Embryonic facial prominence (tissue), 1 donor: ENCODE results near the gene CSF3R.
A peak's percentile ranks its signal among the peaks of the same experiment; 100 is the strongest.
"Not testable (repeated sequence)": the region's sequence is repeated elsewhere in the genome, so short reads cannot be mapped to it uniquely, and the experiment has no call there.

ENCODE experiments used
- DNase-seq: peaks from one replicate; pipeline ENCODE4 v3.0.0-alpha.2; 2016; ENCODE audit errors: extremely low spot score

The CSF3R gene

DNA sequence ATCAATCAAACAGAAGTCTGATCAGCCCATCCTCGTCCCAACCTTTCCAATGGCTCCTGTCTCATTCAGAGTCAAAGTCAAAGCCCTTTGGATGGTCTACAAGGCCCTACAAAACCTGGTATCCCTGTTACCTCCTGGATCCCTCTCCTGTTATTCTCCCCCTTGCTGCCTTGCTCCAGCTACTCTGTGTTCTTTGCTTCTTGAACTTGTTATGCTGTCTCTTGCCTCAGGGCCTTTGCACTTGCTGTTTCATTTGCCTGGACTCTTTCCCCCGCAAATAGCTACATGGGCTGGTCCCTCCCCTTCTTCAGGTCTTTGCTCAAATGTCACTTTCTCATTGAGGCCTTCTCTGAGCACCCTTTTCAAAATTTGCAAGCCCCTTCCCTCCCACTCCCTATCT lies 1.4 kb upstream of the CSF3R start:
- DNase-seq: no peak

DNA sequence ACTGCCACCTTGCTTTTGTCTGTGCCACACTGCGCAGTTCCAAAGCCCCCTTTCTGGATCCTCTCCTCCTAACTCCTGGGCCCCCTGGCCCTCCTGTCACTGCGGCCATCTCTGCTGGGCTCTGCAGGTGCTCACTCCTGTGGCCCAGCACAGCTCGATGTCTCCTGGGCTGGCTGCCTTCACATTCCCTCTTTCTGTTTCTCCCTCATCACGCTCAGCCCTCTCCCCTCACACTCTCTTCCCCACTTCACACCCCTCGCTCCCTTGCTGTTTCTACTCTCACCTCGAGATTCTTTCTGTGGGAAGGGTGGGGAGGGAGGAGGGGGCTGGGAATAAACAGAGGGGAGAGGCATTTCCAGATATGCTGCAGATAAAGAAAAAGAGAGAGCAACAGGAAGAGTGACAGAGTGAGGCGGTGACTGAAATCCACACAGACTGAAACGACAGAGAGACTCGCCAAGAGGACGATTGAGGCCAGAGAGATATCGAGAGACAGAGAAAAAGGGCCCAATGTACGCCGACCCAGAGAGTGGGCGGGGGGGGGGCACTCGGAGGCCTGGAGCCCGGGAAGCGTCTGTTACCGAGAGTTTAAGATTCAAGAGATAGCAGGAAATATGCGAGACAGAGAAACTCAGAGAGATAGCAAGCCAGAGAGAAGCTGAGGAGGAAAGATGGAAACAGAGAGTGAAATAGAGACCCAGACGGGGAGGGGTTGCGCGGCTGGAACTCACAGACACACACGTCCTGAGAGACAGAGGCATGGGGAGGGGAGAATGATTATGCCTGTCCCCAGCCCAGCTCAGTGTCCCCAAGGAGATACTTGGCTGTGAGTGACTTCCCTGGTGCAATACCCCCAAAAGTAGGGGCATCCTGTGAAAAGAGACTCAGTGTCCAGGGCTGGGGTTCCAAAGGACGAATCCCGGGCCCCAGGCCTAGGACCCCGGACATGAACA lies 666 bp downstream of the CSF3R start:
- no peak for DNase-seq

DNA sequence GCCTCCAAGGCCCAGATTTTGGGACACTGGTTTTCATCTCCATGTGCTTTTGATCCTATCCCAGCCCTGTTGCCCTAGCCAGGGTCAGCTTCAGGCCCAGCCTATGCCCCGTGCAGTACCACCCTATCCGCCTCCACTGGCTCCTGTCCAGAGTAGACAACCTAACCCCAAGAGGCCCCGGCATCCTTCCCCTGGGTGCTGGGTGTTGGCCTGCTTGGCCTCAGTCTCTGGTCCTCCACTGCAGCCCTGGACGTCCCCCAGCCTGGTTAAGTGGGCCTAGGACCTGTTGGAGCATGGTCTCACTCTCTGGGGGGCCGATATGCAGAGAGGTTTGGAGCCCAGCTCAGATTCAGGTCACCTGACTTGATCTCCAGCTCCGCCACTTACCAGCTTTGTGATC lies 1.6 kb downstream of the CSF3R start:
- no peak for DNase-seq

DNA sequence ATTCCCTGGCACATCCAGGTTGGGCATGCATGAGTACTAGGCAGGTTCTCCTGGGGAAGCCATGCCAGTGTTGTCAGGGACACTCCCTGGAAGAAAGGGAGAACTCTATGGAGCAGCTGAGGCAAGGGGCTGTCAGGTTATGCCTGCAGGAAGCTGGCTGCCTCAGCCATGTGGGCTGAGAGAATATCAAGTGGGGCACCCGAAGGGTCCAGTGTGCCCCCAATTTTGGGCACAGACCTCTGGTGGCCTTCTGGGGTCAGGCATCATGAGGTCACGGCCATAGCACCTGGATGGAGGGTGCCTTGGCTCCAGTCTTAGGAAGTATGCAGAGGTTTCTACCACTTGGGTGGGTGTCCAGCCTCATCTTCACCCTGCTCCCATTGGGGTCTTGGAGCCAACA lies 2.6 kb downstream of the CSF3R start:
- DNase-seq: no peak

DNA sequence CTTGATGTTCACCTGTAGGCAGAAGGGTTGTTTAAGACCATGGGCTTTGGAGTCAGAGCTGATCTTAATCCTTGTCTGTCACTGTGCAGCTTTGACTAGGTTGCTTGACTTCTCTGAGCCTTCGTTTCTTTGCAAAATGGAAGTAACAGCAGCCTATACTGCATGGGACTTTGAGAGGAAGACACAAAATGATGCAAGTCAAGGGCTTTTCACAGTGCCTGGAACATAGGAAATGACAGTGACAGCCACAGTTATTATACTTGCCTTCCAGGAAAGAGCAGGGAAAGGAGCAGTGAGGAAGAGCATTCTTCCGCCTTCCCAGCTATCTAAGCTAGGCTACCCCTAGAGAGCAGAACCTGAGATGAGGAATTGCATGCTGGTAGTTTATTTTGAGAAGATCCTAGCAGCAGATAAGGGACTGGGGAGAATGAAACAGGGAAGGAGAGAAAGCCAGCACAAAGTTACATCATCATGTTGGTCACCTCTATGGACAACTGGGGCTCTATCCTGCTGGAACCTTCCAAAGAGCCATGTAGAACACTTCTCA lies 3.1 kb downstream of the CSF3R start:
- no peak for DNase-seq

DNA sequence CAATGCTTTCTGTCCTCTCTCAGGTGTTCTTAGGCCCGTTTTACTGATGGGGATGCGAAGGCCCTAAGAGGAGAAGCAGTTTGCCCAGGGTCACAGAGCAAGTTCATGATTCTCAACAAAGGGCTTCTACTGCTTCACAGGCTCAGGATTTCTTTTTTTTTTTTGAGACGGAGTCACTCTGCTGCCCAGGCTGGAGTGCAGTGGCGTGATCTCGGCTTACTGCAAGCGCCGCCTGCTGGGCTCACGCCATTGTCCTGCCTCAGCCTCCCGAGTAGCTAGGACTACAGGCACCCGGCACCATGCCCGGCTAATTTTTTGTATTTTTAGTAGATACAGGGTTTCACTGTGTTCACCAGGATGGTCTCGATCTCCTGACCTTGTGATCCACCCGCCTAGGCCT lies 5.1 kb downstream of the CSF3R start:
- not testable (repeated sequence) for DNase-seq

DNA sequence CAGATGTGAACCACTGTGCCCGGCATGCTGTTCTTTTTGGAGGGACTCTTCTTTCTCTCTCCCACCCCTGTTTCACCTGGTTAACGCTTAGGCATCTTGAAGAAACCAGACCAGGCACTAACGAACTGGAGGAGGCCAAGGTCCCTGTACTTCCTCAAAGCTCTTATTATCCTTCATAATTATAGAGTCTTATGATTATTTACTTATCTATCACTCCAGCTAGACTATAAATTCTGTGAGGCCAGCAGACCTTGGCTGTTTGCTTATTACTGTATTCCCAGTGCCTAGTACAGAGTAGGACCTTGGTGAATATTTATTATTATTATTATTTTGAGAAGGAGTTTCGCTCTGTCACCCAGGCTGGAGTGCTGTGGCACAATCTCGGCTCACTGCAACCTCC lies 5.8 kb downstream of the CSF3R start:
- no peak for DNase-seq

DNA sequence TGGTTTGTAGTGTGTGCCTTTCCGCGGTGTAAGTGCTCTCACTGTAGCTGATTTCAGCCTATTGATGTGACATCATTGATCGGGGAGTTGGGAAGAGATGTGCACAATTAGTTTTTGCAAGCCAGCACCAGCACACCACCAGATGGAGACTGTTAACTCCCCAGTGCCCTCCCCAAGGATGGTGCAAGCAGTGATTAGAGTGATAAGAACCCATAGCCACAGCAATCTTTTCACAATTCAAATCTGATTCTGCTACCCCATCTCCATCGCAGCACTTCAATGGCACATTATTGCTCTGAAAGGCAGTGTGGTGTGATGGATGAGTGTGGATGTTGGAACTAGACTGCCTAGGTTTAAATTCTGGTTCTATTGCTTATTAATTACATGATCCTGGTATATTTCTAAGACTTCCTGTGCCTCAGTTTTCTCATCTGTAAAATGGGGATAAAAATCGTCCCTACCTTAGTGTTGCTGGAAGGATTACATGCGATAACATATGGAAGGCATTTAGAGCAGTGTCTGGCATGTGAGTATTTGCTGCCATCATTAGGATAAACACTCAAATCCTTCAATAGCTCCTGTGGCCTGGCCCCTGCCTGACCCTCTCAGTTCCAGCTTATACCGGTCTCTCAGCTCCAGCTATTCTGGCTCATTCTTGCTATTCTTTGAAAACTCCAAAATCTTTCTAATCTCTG lies 6.7 kb downstream of the CSF3R start:
- DNase-seq: no peak

DNA sequence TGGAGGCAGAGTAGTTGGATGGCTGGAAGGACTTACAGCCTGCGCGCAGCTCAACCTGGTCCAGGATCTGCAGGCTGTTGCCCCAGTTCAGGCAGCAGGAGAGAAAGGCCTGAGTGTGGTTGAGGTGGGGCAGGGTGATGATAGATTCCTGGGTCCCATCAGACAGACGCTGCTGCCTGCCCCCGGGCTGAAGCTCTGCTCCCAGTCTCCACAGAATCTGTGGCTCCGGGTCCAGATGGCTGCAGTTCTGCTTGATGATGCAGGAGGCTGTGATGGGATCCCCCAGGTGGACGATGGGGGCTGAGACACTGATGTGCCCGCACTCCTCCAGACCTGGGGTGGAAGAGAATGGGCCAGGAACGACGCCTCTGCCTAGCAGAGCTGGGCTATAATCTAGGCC lies 7.4 kb downstream of the CSF3R start:
- DNase-seq: no peak

DNA sequence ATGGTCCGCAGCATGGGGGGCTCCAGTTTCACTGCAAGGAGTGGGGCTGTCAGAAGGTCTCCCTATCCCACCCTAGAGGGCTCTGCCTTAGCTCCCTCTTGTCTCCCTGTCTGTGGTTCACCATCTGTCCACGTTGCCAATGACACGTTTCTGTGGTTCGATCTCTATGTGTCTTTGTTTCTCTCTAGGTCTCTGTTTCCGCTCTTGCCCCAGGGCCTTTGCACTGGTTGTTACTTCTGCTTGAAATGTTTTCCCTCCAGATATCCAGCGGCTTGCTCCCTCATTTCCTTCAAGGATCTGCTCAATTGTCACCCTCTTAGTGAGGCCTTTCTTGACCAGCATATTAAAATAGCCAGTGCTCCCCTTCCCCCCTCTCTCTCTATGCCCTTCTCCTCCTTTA lies 10.1 kb downstream of the CSF3R start:
- DNase-seq: no peak

DNA sequence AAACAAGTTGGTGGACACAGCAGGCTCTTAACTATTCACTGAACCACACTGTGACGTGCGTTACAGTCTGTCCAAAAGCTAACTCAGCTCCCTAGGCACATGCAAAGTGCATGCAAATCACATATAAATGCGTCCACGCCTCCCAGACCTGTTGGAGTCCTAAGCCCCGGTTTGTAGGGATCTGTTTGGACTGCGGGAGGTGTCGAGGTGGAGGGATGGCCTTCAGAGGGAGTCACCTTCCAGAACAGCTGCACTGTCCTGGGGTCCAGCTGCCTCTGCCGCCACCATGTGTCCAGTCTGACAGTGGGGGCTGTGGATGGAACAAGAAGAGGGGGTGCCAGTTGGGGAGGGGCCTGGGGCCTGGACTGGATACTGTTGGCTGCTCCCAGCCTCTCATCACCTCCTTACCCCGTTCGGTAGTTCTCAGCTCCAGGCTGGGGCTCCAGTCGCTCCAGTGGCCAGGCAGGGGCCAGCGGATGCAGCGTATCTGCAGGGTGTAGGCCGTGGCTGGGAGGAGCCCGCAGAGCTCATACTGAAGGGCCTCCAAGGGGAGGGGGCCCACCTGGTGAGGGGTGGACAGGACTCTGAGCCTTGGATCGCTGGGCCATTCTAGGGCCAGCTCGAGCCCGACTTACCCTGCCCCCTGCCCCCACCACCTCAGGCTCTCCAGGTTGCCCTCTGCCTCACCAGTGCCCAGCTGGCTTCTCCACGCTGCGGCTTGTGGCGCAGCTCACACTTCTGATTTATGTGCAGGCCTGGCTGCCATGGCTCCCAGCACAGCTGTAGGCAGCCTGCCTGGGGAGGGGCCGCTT lies 10.7 kb downstream of the CSF3R start:
- DNase-seq: no peak

DNA sequence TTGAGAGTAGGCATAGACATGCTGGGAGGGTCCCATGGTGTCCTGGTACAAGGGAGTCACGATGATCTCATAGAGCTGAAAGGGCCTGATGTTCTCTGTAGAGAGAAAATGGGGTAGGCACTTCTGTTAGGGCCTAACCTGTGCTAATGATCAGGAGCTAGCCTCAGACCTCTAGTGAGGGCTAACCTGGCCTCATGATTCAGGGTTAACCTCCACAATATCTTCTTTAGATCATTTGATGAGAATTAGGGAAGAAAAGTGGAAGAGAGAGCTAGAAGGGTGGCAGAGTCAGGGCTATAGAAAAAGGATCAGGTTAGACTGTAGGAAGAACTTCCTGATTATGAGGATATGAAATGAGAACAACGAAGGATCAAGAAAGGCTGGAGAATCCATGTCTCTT lies 13.6 kb downstream of the CSF3R start:
- DNase-seq: no peak

DNA sequence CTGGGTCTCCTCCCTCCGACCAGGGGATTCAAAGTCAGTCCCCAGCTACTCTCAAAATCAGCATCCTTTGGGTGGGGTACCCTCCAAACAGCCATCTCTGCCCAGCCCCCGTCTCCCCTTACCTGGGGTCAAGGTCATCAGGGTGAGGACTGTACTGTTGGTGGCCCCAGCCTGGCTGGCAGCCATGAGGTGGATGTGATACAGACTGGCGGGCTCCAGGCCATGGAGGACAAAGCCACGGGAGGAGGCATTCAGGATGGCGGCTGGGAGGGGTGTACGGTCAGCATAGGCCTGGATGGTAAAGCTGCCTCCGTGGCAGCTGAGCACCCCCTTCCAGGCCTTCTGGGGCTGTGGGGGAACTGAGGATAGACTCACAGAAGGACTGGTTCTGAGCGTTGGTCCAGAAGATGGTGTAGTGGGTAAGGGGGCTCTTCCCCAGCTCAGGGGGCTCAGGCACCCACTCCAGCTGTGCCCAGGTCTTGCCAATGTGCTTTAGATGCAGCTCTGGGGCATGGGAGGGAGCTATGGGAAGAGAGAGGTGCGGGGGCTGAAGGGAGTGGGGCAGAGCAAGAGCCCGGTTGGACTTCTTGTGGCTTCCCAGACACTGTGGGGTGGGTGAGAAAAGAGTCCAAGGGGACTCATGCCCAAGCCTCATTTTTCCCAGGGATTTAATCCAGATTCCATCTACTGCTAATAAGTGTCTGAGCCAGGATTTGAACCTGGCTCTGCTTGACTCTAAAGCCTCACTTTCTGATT lies 14.8 kb downstream of the CSF3R start:
- no peak for DNase-seq

DNA sequence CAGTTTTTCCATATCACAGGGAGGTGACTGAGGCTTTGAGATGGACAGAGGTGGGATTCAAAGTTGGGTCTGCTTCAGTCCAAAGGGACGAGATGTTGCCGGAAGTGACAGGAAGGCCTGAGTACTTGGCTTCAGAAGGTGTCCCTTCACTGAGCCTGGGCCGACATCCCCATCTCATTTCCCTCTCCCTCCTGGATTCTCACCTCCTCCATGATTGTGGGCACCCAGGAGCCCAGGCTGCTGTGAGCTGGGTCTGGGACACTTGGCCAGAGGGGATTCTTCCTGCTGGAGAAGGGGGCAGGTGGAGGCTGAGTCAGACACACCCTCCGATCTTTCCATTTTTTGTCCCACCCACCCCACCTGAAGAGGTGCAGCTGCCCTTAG lies 15.7 kb downstream of the CSF3R start:
- no peak for DNase-seq

DNA sequence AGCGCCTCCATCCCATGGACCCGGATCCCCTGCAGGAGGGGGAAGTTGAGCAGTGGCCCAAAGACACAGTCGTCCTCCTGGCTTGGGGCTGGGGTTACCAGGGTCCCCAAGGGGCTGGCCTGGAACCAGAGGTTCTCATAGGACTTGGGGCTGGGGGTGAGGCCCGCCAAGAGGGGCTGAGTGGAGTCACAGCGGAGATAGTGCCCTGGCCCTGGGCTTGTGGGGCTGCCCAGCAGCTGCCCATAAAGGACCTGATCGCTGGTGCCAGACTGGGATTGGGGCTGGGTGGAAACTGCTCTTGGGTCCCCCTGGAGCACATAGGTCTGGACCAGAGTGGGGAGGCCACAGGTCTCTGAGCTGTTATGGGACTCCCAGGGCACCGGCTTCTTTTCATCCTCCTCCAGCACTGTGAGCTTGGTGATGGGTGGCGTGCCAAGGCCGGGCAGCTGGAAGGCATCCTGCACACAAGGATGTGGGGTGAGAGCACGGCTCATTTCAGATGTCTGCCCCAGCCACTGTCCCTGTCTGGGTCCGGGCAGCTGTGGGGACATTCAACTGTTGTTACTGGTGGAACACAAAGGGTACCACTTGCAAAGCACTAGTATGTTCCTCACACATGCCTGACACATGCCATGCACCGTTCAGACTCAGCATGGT lies 16.2 kb downstream of the CSF3R start:
- no peak for DNase-seq

DNA sequence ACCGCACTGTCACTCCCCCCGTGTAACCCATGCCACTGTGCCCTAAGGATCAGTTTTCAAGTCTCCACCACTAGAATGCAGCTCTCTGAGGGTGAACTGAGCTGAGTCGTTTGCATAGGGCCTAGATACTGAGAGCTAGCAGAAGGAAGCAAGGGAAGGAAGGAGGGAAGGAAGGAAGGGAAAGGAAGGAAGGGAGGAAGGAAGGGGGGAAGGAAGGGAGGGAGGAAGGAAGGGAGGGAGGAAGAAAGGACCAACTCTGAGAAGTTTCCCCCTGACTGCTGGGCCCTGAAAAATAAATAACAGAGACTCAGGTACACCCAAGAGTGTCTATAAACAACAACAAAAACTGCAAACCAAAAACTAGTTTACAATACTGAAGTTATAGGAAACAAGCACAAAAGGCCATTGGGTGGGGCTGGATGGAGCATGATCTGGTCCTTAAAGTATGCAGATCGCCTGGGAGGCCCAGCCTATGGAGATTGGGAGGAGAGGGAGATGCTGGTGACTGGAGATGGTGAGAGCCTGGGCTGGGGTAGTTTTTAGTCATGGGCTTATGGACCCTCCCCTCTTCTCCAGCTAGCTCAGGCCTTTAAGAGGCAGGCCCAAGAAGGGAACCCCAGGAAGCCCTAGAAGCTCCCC lies 16.9 kb downstream of the CSF3R start:
- no peak for DNase-seq

DNA sequence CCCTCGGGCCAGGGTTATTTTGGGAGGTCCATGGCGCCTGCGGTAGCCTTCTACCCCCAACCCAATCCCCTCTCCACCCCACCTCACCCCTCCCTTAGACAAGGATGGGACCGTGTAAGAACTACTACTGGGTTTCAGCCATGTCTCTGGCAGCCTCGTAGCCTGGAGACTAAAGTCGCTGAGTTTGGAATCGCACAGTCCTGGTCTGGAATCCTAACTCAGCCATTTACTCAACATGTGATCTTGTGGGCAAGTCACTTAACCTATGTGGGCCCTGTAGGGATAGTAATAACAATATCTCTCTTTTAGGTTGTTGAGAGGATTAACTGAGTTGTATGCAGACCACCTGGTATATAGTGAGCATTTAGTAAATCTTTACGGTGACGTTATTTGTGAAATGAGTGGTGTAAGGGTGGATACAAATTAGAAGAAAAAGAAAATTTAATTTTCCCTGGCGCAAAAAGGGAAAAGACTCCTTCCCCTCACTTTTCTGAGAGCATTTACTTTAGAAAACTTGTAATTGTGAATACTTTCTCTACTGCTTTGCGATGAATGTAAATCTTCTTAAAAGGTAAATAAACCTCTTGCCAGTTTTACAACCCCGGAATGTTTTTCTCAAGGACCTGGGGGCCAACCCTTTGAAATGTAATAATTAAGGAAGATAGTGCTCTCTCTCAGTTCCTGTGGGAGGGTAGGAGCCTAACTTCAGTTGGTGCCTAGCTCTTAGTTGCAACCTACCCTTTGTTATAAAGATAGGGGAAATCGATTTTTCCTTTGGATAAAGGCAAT lies 17.9 kb downstream of the CSF3R start:
- no peak for DNase-seq

DNA sequence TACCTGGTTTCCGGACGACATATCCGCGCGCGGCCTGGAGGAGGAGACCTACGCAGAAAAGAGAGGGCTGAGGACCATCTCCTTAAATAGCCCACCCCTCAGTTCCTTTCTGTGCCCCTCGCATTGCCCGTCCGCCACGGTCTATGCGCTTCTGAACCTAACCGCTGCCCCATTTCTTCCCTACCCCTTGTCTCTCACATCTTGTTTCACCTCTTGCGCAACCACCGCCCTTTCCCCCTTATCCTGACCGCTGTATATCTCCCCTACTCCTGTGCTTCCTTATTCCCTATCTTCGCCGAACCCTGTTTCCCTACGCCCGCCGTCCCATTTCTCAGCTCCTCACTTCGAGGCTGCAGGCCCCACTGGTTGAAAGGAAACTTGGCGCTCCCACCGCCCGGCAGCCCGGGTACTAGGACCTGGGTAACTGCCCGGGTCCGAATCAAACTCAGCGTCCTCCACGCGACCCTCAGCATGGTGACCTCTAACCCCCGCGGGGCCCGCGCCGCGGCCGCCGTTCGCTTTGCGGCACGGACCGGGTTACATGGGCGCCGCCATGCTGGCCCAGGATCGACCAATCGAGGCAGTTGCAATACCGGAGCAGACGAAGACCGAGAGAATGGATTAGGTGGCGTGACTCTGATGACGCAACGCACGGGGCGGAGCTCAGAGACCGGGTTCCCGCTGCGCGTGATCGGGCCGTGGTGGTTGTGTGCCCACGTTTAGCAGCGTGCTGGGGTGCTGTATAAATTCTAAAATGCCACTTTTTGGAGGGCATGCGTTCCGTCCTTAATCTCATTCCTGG lies 18.7 kb downstream of the CSF3R start, which contains the start of gene MRPS15:
Gene MRPS15, minus strand, starts transcription at position 582 of the 802 bp plus-strand sequence. Its CDS starts 109 bp downstream, at position 473.
- peak; percentile 95 for DNase-seq

DNA sequence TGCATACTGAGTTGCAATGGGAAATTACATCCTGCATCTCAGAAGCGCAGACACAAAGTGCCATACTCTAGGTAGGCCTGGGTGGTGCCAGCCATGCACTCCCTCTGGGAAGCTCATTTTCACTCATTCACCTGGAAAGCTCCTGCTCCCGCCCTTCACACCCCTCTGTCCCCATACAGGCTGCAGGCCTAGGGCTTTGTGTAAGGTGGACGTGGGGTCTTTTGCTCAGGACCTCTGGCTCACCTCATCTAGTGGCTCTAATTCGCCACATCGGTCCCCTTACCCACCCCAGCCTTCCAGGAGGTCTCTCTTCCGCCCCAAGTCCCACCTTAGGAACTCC lies 19.3 kb downstream of the CSF3R start:
- no peak for DNase-seq
